Keratinocyte (primary cell): ENCODE measurements around the gene DAGLA. TPM values are rescaled to one million over a fixed set of nuclear protein-coding genes. Genes with fewer than 3 reads are reported as not detected.

ENCODE experiments used
- DNase-seq: peaks from one replicate; pipeline ENCODE4 v3.0.0-alpha.2; 2011; ENCODE audit warnings: low read depth, missing footprints, low spot score
- FAIRE-seq: peaks from 2 replicates; lab custom pipeline; 2011; peaks lifted over from hg19 to GRCh38; lab: Jason Lieb, UNC
- H2AFZ ChIP-seq: 2 replicates; pipeline ENCODE4 v1.6.0; 2012; ENCODE audit warnings: low read length, control low read depth, inconsistent platforms; ENCODE audit not compliant: control insufficient read depth
- H3K27ac ChIP-seq: 2 replicates; pipeline ENCODE4 v1.5.1; 2011; ENCODE audit warnings: low read length; ENCODE audit not compliant: control insufficient read depth, insufficient read depth
- H3K27me3 ChIP-seq: 3 replicates; pipeline ENCODE4 v1.6.0; 2011; ENCODE audit warnings: low read length; ENCODE audit not compliant: control insufficient read depth, insufficient read depth; ENCODE audit errors: extremely low read depth
- H3K36me3 ChIP-seq, 2 experiments: 2 replicates in 1 of 2; 3 replicates in 1 of 2; pipeline ENCODE4 v1.5.1; 2011; ENCODE audit warnings: low read length in 2 of 2, mild to moderate bottlenecking in 1 of 2; ENCODE audit not compliant: control insufficient read depth in 2 of 2, insufficient read depth in 2 of 2; ENCODE audit errors: extremely low read depth in 1 of 2
- H3K4me1 ChIP-seq: 3 replicates; pipeline ENCODE4 v1.5.1; 2011; ENCODE audit warnings: low read length; ENCODE audit not compliant: control insufficient read depth, insufficient read depth; ENCODE audit errors: extremely low read depth
- H3K4me2 ChIP-seq: 3 replicates; pipeline ENCODE4 v1.6.0; 2011; ENCODE audit warnings: low read depth, low read length; ENCODE audit not compliant: control insufficient read depth, insufficient read depth; ENCODE audit errors: extremely low read depth
- H3K4me3 ChIP-seq, 3 experiments: fragments of 200-600 bp in 1 of 3; sonication (generic) in 1 of 3; 2 replicates in 2 of 3; 3 replicates in 1 of 3; pipeline ENCODE4 v1.5.1; 2011 to 2016; ENCODE audit warnings: low read length in 3 of 3, mild to moderate bottlenecking in 3 of 3, control low read depth in 2 of 3, inconsistent platforms in 1 of 3, low read depth in 1 of 3, mixed read lengths in 1 of 3, mixed run types in 1 of 3, moderate library complexity in 1 of 3; ENCODE audit not compliant: control insufficient read depth in 2 of 3, insufficient read depth in 2 of 3; ENCODE audit errors: extremely low read depth in 1 of 3
- H3K79me2 ChIP-seq: 2 replicates; pipeline ENCODE4 v1.6.0; 2012; ENCODE audit warnings: low read length; ENCODE audit not compliant: control insufficient read depth, insufficient read depth
- H3K9ac ChIP-seq: 3 replicates; pipeline ENCODE4 v1.6.0; 2011; ENCODE audit warnings: low read length; ENCODE audit not compliant: control insufficient read depth, insufficient read depth; ENCODE audit errors: extremely low read depth
- H3K9me1 ChIP-seq: 3 replicates; pipeline ENCODE4 v1.6.0; 2011; ENCODE audit warnings: low read length; ENCODE audit not compliant: control insufficient read depth, insufficient read depth; ENCODE audit errors: extremely low read depth
- H3K9me3 ChIP-seq: 2 replicates; pipeline ENCODE4 v1.5.1; 2012; ENCODE audit warnings: low read depth, low read length; ENCODE audit not compliant: control insufficient read depth
- H4K20me1 ChIP-seq: 3 replicates; pipeline ENCODE4 v1.6.0; 2011; ENCODE audit warnings: low read length; ENCODE audit not compliant: control insufficient read depth, insufficient read depth; ENCODE audit errors: extremely low read depth
- CTCF ChIP-seq, 3 experiments: IDR thresholded peaks in 1 of 3; conservative IDR thresholded peaks in 1 of 3; optimal IDR thresholded peaks in 1 of 3; 2 replicates in 2 of 3; 3 replicates in 1 of 3; pipeline versions ENCODE3 to v1.5.1; 2011; ENCODE audit warnings: low read length in 3 of 3, mild to moderate bottlenecking in 3 of 3, moderate library complexity in 2 of 3, control low read depth in 1 of 3, inconsistent platforms in 1 of 3; ENCODE audit not compliant: insufficient read depth in 2 of 3; ENCODE audit errors: extremely low read depth in 1 of 3
- EZH2 ChIP-seq: IDR thresholded peaks from one replicate; pipeline ENCODE4 v1.6.1; 2012; ENCODE audit warnings: inconsistent platforms, mild to moderate bottlenecking, low read length, moderate library complexity
- dilution Hi-C: fragments of 300-500 bp; cut with MboI; formaldehyde crosslinking; loops from one replicate; pipeline ENCODE4 v1.7.0; 2020; ENCODE audit warnings: low sequenced_read_pairs; ENCODE audit not compliant: extremely low pct_ligation_motif_present
- polyA plus RNA-seq, 5 experiments: library from polyadenylated mRNA; depleted of rRNA in 3 of 5; stranded (reverse) in 3 of 5; stranded (forward) in 1 of 5; unstranded in 1 of 5; fragments of >200 nt; gene quantifications; 1 replicate in 1 of 5; 2 replicates in 3 of 5; 3 replicates in 1 of 5; pipeline versions ENCODE4 v1.2.1 to v1.2.3, GENCODE V29; 2011 to 2012; ENCODE audit warnings: missing spikeins in 2 of 5, low read depth in 1 of 5, low replicate concordance in 1 of 5

DAGLA gene
- polyA plus RNA-seq, 1 donor (not counting 4 experiments of a cell fraction or from before 2014, with no cell fraction given): 0.03 TPM

- H3K4me1 ChIP-seq: peaks cover 11% of the 10 kb centered on the region
- TF ChIP-seq EZH2: no peak
- TF ChIP-seq CTCF (optimal IDR thresholded peaks at IDR 0.05 in 1 of 3, IDR thresholded peaks at IDR 0.05 in 1 of 3, conservative IDR thresholded peaks at IDR 0.05 in 1 of 3; ENCODE audit: extremely low read depth in 1 of 3, insufficient read depth in 2 of 3, low read length in 3 of 3): no peak
- no peak overlapping the region for H3K9ac ChIP-seq
- peaks cover 11% of the 10 kb centered on the region for H3K27me3 ChIP-seq
- peaks cover 3 to 16% of the 10 kb centered on the region in 2 experiments for H3K36me3 ChIP-seq
- DNase-seq (no peak), FAIRE-seq (no peak)
- no peak overlapping the region for H2AFZ ChIP-seq
- H3K27ac ChIP-seq: no peak overlapping the region
- H4K20me1 ChIP-seq: no peaks in the 10 kb centered on the region
- no peaks in the 10 kb centered on the region for H3K9me3 ChIP-seq
- H3K4me3 ChIP-seq: no peak overlapping the region
- H3K9me1 ChIP-seq: no peaks in the 10 kb centered on the region
- H3K4me2 ChIP-seq: no peak overlapping the region
- dilution Hi-C loops: no loop called here
- no peaks in the 10 kb centered on the region for H3K79me2 ChIP-seq
Observed at GRCh38 chr11:61782299-61782698, 102.1 kb downstream of the DAGLA start.

GRCh38 chr11:61782841-61783240, 102.7 kb downstream of the DAGLA start:
- no peak for FAIRE-seq
- Histone ChIP-seq H3K9me1 (no peaks in the 10 kb centered on the region), H3K4me3 (no peak overlapping the region), H3K4me2 (no peak overlapping the region), H3K27me3 (peaks cover 7% of the 10 kb centered on the region), H4K20me1 (no peaks in the 10 kb centered on the region), H3K9me3 (no peaks in the 10 kb centered on the region), H3K9ac (no peak overlapping the region), H3K4me1 (peaks cover 11% of the 10 kb centered on the region), H3K79me2 (no peaks in the 10 kb centered on the region), H3K36me3 (peaks cover 7 to 20% of the 10 kb centered on the region in 2 experiments), H3K27ac (no peak overlapping the region), H2AFZ (no peak overlapping the region)
- dilution Hi-C loops: no loop called here
- TF ChIP-seq EZH2: no peak
- no peak for TF ChIP-seq CTCF (optimal IDR thresholded peaks at IDR 0.05 in 1 of 3, IDR thresholded peaks at IDR 0.05 in 1 of 3, conservative IDR thresholded peaks at IDR 0.05 in 1 of 3; ENCODE audit: extremely low read depth in 1 of 3, insufficient read depth in 2 of 3, low read length in 3 of 3)
- no peak for DNase-seq
